ENCODE data around the gene DBN1.

- TF ChIP-seq CTCF (IDR thresholded peaks at IDR 0.05; ENCODE audit: low read depth, low read length) (no peak), EZH2phosphoT487 (IDR thresholded peaks at IDR 0.05; ENCODE audit: low read depth) (no peak)
These were observed 27.0 kb downstream of the DBN1 start, which contains the start of gene PRR7 for GRCh38 chr5:177446200-177447065.
